K562 (cell line): Measurements from ENCODE around the gene TFF2. TPM values are rescaled to one million over a fixed set of nuclear protein-coding genes. Genes with fewer than 3 reads are reported as not detected.

ENCODE experiments used
- ATAC-seq: fragments of 200-7000 bp; cut with Tn5 transposase; 3 replicates; pipeline ENCODE4 v1.9.1; 2020; ENCODE audit warnings: moderate library complexity
- BruUV-seq: library from RNA; stranded (reverse); fragments of 400-500 nt; replicated peaks from 2 replicates; lab custom pipeline; 2021; lab: Mats Ljungman, UMichigan
- CTCF ChIA-PET: fragments of 300-600 bp; formaldehyde crosslinking; extraction: SDS; loops from one replicate; lab custom pipeline; 2021; ENCODE audit warnings: low intra/inter-chr PET ratio; lab: Yijun Ruan, JAX
- POLR2A ChIA-PET: fragments of 300-600, 350-650 bp; sonication (Branson Sonifier 250); formaldehyde crosslinking; extraction: SDS; loops from one replicate; lab custom pipeline; 2021; ENCODE audit warnings: antibody characterized with exemption, inconsistent platforms; lab: Yijun Ruan, JAX
- DNase-seq, 4 experiments: peaks; one replicate each; pipeline versions ENCODE4 v3.0.0 to v3.0.0-alpha.2; 2011 to 2018; ENCODE audit warnings: low spot score in 3 of 4, mixed read lengths in 3 of 4; ENCODE audit errors: extremely low read depth in 1 of 4
- FAIRE-seq: peaks from 2 replicates; lab custom pipeline; 2011; peaks lifted over from hg19 to GRCh38; lab: Jason Lieb, UNC
- H2AFZ ChIP-seq: 2 replicates; pipeline ENCODE4 v1.6.0; 2011; ENCODE audit warnings: low read depth, low read length, control low read depth, inconsistent platforms
- H3K27ac ChIP-seq: fragments of 200-600 bp; 3 replicates; pipeline ENCODE4 v1.8.0; 2011; ENCODE audit warnings: low read depth, mild to moderate bottlenecking, control low read depth, inconsistent platforms, low read length, moderate library complexity, mixed read lengths; ENCODE audit errors: extremely low read depth
- H3K27me3 ChIP-seq, 2 experiments: fragments of 300-600 bp in 1 of 2; 2 replicates in 1 of 2; 3 replicates in 1 of 2; pipeline versions ENCODE4 v1.6.0 to v1.8.0; 2011; ENCODE audit warnings: inconsistent platforms in 2 of 2, low read length in 2 of 2, mild to moderate bottlenecking in 1 of 2, mixed read lengths in 1 of 2, moderate library complexity in 1 of 2; ENCODE audit not compliant: control insufficient read depth in 2 of 2, insufficient read depth in 2 of 2
- H3K36me3 ChIP-seq: fragments of 300-600 bp; 3 replicates; pipeline ENCODE4 v1.8.0; 2011; ENCODE audit warnings: mild to moderate bottlenecking, low read length, inconsistent platforms; ENCODE audit not compliant: control insufficient read depth, insufficient read depth
- H3K4me1 ChIP-seq, 2 experiments: fragments of 200-600 bp in 1 of 2; replicated peaks in 1 of 2; 2 replicates in 1 of 2; 3 replicates in 1 of 2; pipeline versions ENCODE4 v1.5.1 to v1.8.0; 2011; ENCODE audit warnings: inconsistent platforms in 2 of 2, low read length in 2 of 2, mild to moderate bottlenecking in 1 of 2, mixed read lengths in 1 of 2, moderate library complexity in 1 of 2; ENCODE audit not compliant: control insufficient read depth in 2 of 2, insufficient read depth in 2 of 2
- H3K4me2 ChIP-seq: 2 replicates; pipeline ENCODE4 v1.6.1; 2011; ENCODE audit warnings: low read length, control low read depth, inconsistent platforms, mixed read lengths; ENCODE audit not compliant: insufficient read depth
- H3K4me3 ChIP-seq: fragments of 200-600 bp; sonication (generic), shearing (Covaris generic); 2 replicates; pipeline ENCODE4 v1.5.1; 2016; ENCODE audit warnings: control low read depth, inconsistent platforms
- H3K79me2 ChIP-seq: fragments of 200-600 bp; 3 replicates; pipeline ENCODE4 v1.8.0; 2011; ENCODE audit warnings: low read length, inconsistent platforms; ENCODE audit not compliant: control insufficient read depth, insufficient read depth
- H3K9ac ChIP-seq, 2 experiments: 2 replicates each; pipeline versions ENCODE4 v1.6.0 to v1.6.1; 2011; ENCODE audit warnings: low read depth in 2 of 2, low read length in 2 of 2, control low read depth in 1 of 2, inconsistent platforms in 1 of 2, mild to moderate bottlenecking in 1 of 2, mixed read lengths in 1 of 2; ENCODE audit not compliant: insufficient read depth in 1 of 2
- H3K9me1 ChIP-seq: one replicate; pipeline ENCODE4 v1.6.0; 2011; ENCODE audit warnings: inconsistent platforms, mild to moderate bottlenecking, low read length, moderate library complexity; ENCODE audit not compliant: control insufficient read depth, insufficient read depth
- H3K9me3 ChIP-seq: replicated peaks from 2 replicates; pipeline ENCODE4 v1.5.1; 2011; ENCODE audit warnings: low read depth, low read length, inconsistent platforms; ENCODE audit not compliant: control insufficient read depth, insufficient read depth
- H4K20me1 ChIP-seq: replicated peaks from 2 replicates; pipeline ENCODE4 v1.6.1; 2011; ENCODE audit warnings: low read length, inconsistent platforms, mixed read lengths; ENCODE audit not compliant: control insufficient read depth, insufficient read depth
- BCOR ChIP-seq: fragments of 450-650 bp; IDR thresholded peaks from 2 replicates; pipeline ENCODE4 v1.6.1; 2016
- ESRRA ChIP-seq: fragments of 450-650 bp; IDR thresholded peaks from 2 replicates; pipeline ENCODE4 v1.6.1; 2014; ENCODE audit warnings: low read depth, mild to moderate bottlenecking, moderate library complexity, borderline replicate concordance
- KAT7 ChIP-seq: sonication (generic); formaldehyde crosslinking; IDR thresholded peaks from 2 replicates; pipeline ENCODE4 v1.8.0; 2022; ENCODE audit warnings: missing genetic modification reagents, mild to moderate bottlenecking, borderline replicate concordance
- KDM1A ChIP-seq, 2 experiments: fragments of 450-650 bp; IDR thresholded peaks; 2 replicates each; pipeline ENCODE4 v1.6.1; 2016; ENCODE audit warnings: mild to moderate bottlenecking in 2 of 2
- MAZ ChIP-seq, 2 experiments: fragments of 450-650 bp in 1 of 2; sonication (generic) in 1 of 2; formaldehyde crosslinking; IDR thresholded peaks in 1 of 2; conservative IDR thresholded peaks in 1 of 2; 2 replicates each; pipeline versions ENCODE4 v1.4.0 to v1.5.0; 2020; ENCODE audit warnings: mild to moderate bottlenecking in 1 of 2, missing genetic modification reagents in 1 of 2
- NCOA2 ChIP-seq, 2 experiments: fragments of 450-650 bp; IDR thresholded peaks; 2 replicates each; pipeline ENCODE4 v1.6.1; 2018; ENCODE audit warnings: mild to moderate bottlenecking in 2 of 2, moderate library complexity in 1 of 2; ENCODE audit not compliant: partially characterized antibody in 2 of 2
- TEAD4 ChIP-seq, 2 experiments: sonication (generic) in 1 of 2; formaldehyde crosslinking in 1 of 2; IDR thresholded peaks; 2 replicates each; pipeline versions ENCODE4 v1.6.1 to v1.8.0; 2012 to 2022; ENCODE audit warnings: borderline replicate concordance in 1 of 2, inconsistent platforms in 1 of 2, low read length in 1 of 2, mild to moderate bottlenecking in 1 of 2, missing genetic modification reagents in 1 of 2
- XRCC5 ChIP-seq: fragments of 200-400 bp; formaldehyde crosslinking; IDR thresholded peaks from 2 replicates; pipeline ENCODE4 v1.6.1; 2017; ENCODE audit warnings: low read depth, mild to moderate bottlenecking, low read length
- ZBTB11 ChIP-seq, 3 experiments: fragments of 200-800 bp in 1 of 3; fragments of 250-450 bp in 1 of 3; fragments of 450-650 bp in 1 of 3; sonication (Bioruptor Pico) in 1 of 3; sonication (Bioruptor generic) in 1 of 3; formaldehyde crosslinking in 1 of 3; IDR thresholded peaks; 2 replicates each; pipeline versions ENCODE4 v1.6.1 to v1.8.0; 2016 to 2022; ENCODE audit warnings: mild to moderate bottlenecking in 2 of 3, missing genetic modification characterization in 2 of 3, missing compliant biosample characterization in 1 of 3, moderate library complexity in 1 of 3
- WGBS: fragments of 100-300 bp; shearing (Covaris generic); methylation state at CpG from one replicate; pipeline ENCODE4 v1.1.6; 2016; ENCODE audit warnings: low coverage, mixed read lengths; ENCODE audit not compliant: insufficient coverage; ENCODE audit errors: missing lambda C conversion rate; 5-methylcytosine and 5-hydroxymethylcytosine counted together
- in situ Hi-C: fragments of 300-500 bp; cut with MboI; formaldehyde crosslinking; loops from 4 replicates; pipeline ENCODE4 v1.15.0; 2018; ENCODE audit warnings: inconsistent platforms, mixed read lengths
- intact Hi-C: fragments of 100-400 bp; cut with micrococcal nuclease; formaldehyde crosslinking; loops from 2 replicates; pipeline ENCODE4 v1.14.2; 2022
- polyA plus RNA-seq, 8 experiments: library from polyadenylated mRNA; depleted of rRNA in 4 of 8; stranded (reverse) in 5 of 8; unstranded in 3 of 8; fragments of >200 nt; fragmentation: Nextera tagmentation in 2 of 8; fragmentation: Illumina TruSeq in 1 of 8; extraction: Ambion mirVana in 2 of 8; extraction: Trizol in 1 of 8; gene quantifications; 2 replicates each; pipeline versions ENCODE4 v1.2.1 to v1.2.3, GENCODE V29; 2011 to 2014; ENCODE audit warnings: inconsistent platforms in 1 of 8, missing spikeins in 1 of 8
- total RNA-seq, 7 experiments: library from RNA; depleted of rRNA in 6 of 7; stranded (reverse); fragments of >200 nt in 6 of 7; fragmentation: Illumina TruSeq in 2 of 7; extraction: Trizol in 2 of 7; gene quantifications; 2 replicates each; pipeline versions ENCODE4 v1.2.1 to v1.2.3, GENCODE V29; 2011 to 2021; ENCODE audit warnings: low replicate concordance in 1 of 7

Gene TFF2
- total and polyA plus RNA-seq, 9 of the 15 experiments (the other 6 are each of a cell fraction or from before 2014, with no cell fraction given): not detected

- Histone ChIP-seq H3K27ac (no peak overlapping the region), H2AFZ (peak overlapping the region; percentile 78), H3K4me1 (peaks cover 13 to 16% of the 10 kb centered on the region in 2 experiments; a peak in 3 of 5 replicates), H3K4me2 (peak overlapping the region; percentile 54), H3K27me3 (peaks cover 12 to 37% of the 10 kb centered on the region in 2 experiments), H3K9me3 (no peaks in the 10 kb centered on the region), H3K9ac (peak overlapping the region in 1 of 2 experiments; percentile 30; a peak in 1 of 4 replicates), H3K9me1 (no peaks in the 10 kb centered on the region), H3K36me3 (no peaks in the 10 kb centered on the region), H4K20me1 (no peaks in the 10 kb centered on the region), H3K79me2 (no peaks in the 10 kb centered on the region), H3K4me3 (no peak overlapping the region)
- peak; percentile 51 for ATAC-seq
- BruUV-seq: no TSS peak
- POLR2A ChIA-PET: interaction anchor here (0.6 kb wide), 1 partner anchor 260 kb away, joined by 3 read pairs; no protein-coding TSS in a partner anchor
- intact Hi-C loops: no loop called here
- CTCF ChIA-PET: no interaction called here
- no peak for FAIRE-seq
- in situ Hi-C loops: no loop called here
- 14% methylated on average over 20 of the region's 20 CpGs for WGBS
- peak in 2 of 4 experiments; percentile 37 to 43 for DNase-seq
- TF ChIP-seq NCOA2 (IDR thresholded peaks at IDR 0.05; ENCODE audit: partially characterized antibody in 2 of 2) (no peak), ESRRA (peak; percentile 37; the same call in 1 of the 2 replicates), KAT7 (no peak), MAZ (CRISPR knock-in tag; conservative IDR thresholded peaks at IDR 0.05 in 1 of 2, IDR thresholded peaks at IDR 0.05 in 1 of 2) (peak; percentile 32 to 59; a peak in 2 of 4 replicates), TEAD4 (IDR thresholded peaks at IDR 0.05; ENCODE audit: low read length) (peak; percentile 74), TEAD4 (CRISPR knock-in tag; IDR thresholded peaks at IDR 0.05; ENCODE audit: borderline replicate concordance) (no peak), XRCC5 (no peak), KDM1A (IDR thresholded peaks at IDR 0.05) (0 out of 4 replicates have a peak, but pooled peaks of 1 of the 2 experiments have one; percentile 58), BCOR (peak; percentile 72; the same call in 1 of the 2 replicates), ZBTB11 (CRISPR knock-in tag; IDR thresholded peaks at IDR 0.05) (peak in 1 of 3 experiments; percentile 83; a peak in 2 of 6 replicates)
Measured at GRCh38 chr21:42388740-42389448, 38.1 kb upstream of the TFF2 start.
